RWPE2 (cell line): ENCODE data around the gene ATP5PB.

Source experiments
- ATAC-seq: fragments of 200-7000 bp; cut with Tn5 transposase; 3 replicates; pipeline ENCODE4 v1.9.1; 2021; ENCODE audit warnings: low read depth
- DNase-seq: peaks from one replicate; pipeline ENCODE4 v3.0.0-alpha.2; 2020; ENCODE audit warnings: low spot score
- H3K27ac ChIP-seq: fragments of 450-650 bp; 2 replicates; pipeline ENCODE4 v1.5.1; 2017; ENCODE audit warnings: mild to moderate bottlenecking; ENCODE audit not compliant: poor library complexity, severe bottlenecking
- H3K27me3 ChIP-seq: fragments of 250-450 bp; sonication (Bioruptor Pico); 2 replicates; pipeline ENCODE4 v1.5.1; 2021; ENCODE audit warnings: mild to moderate bottlenecking, moderate library complexity; ENCODE audit not compliant: insufficient read depth, poor library complexity, severe bottlenecking
- H3K36me3 ChIP-seq: fragments of 250-450 bp; sonication (Bioruptor Pico); 2 replicates; pipeline ENCODE4 v1.5.1; 2020; ENCODE audit warnings: low read depth, mild to moderate bottlenecking, moderate library complexity
- H3K4me1 ChIP-seq: fragments of 250-450 bp; sonication (Bioruptor Pico); 2 replicates; pipeline ENCODE4 v1.5.1; 2021; ENCODE audit warnings: mild to moderate bottlenecking, moderate library complexity; ENCODE audit not compliant: insufficient read depth, poor library complexity, severe bottlenecking
- H3K4me3 ChIP-seq: fragments of 250-450 bp; sonication (Bioruptor Pico); 2 replicates; pipeline ENCODE4 v1.5.1; 2021; ENCODE audit warnings: mild to moderate bottlenecking, moderate library complexity; ENCODE audit not compliant: severe bottlenecking
- H3K9me3 ChIP-seq: fragments of 250-450 bp; sonication (Bioruptor Pico); 2 replicates; pipeline ENCODE4 v1.5.1; 2021; ENCODE audit warnings: mild to moderate bottlenecking, moderate library complexity; ENCODE audit not compliant: severe bottlenecking
- TF ChIP-seq, protein P1 (sequence below): fragments of 450-650 bp; IDR thresholded peaks from one replicate; pipeline ENCODE4 v1.5.1; 2017; ENCODE audit warnings: mild to moderate bottlenecking, moderate library complexity; ENCODE audit not compliant: poor library complexity, severe bottlenecking

The ATP5PB gene

DNA sequence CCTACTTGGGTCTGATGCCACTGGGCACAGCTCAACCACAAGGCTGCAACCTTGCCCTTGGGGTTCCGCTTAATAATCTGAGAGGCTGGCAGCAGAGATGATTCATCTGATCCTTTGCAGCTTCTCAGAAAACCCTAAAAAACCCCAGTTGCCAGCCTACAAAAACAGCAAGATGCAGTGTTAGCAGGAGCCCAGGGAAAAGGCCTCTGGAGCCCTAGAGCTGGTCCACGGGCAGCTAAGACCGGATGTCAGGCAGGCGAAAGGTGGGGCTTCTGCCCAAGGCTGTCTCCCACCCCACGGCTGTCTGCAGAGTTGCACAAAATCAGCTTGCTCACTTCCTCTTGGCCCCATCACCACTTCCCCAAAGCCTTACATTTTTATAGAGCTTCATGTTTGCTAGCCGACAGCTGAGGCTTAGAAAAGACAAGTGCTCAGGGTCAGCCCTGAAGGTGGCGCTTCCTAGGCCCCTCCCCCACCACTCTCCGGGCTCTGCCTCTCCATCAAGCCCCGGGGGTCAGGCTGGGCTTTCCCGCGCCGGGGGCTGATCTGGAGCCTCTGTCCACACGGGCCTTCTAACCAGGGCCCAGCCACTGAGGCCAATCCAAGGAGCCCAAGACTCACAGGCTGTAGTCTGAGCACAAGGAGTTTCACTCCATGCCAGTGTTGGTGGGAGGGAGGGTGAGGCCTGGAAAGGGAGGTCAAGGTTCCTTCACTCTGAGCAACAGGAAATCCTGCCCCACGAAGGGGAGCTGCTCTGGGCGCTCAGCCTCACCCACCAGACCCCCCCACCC is 58.3 kb downstream of the ATP5PB start:
- no peak overlapping the region for H3K4me3 ChIP-seq
- H3K27ac ChIP-seq, result peak overlapping the region; percentile 89
- TF ChIP-seq, protein P1, sequence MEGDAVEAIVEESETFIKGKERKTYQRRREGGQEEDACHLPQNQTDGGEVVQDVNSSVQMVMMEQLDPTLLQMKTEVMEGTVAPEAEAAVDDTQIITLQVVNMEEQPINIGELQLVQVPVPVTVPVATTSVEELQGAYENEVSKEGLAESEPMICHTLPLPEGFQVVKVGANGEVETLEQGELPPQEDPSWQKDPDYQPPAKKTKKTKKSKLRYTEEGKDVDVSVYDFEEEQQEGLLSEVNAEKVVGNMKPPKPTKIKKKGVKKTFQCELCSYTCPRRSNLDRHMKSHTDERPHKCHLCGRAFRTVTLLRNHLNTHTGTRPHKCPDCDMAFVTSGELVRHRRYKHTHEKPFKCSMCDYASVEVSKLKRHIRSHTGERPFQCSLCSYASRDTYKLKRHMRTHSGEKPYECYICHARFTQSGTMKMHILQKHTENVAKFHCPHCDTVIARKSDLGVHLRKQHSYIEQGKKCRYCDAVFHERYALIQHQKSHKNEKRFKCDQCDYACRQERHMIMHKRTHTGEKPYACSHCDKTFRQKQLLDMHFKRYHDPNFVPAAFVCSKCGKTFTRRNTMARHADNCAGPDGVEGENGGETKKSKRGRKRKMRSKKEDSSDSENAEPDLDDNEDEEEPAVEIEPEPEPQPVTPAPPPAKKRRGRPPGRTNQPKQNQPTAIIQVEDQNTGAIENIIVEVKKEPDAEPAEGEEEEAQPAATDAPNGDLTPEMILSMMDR, result no peak
- H3K36me3 ChIP-seq, result no peaks in the 10 kb centered on the region
- ATAC-seq (peak; percentile 74), DNase-seq (no peak)
- H3K27me3 ChIP-seq, result no peaks in the 10 kb centered on the region
- H3K4me1 ChIP-seq, result peaks cover 10% of the 10 kb centered on the region
- H3K9me3 ChIP-seq, result no peaks in the 10 kb centered on the region

DNA sequence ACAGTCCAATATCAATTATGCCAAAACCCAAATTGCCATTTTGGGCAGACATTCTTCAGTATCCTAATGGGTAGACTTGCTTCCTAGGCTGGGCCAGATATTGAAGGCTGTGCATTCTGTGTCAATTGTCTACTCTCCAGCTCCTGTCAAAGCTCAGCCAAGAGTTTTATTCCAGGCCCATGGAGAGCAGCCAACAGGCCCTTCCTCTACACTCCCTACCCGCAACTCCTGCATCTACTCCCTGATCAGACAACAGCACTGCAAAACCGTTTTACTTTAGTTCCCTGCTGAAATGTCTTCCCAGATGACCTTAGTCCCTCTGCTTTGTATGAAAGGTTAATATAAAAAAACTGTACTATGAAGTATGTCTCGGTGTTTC is 60.7 kb downstream of the ATP5PB start:
- no peaks in the 10 kb centered on the region for H3K36me3 ChIP-seq
- DNase-seq, result no peak
- no peak for ATAC-seq
- H3K4me3 ChIP-seq, result no peak overlapping the region
- H3K27me3 ChIP-seq, result no peaks in the 10 kb centered on the region
- TF ChIP-seq, protein P1, result no peak
- peaks cover 10% of the 10 kb centered on the region for H3K4me1 ChIP-seq
- no peak overlapping the region for H3K27ac ChIP-seq
- no peaks in the 10 kb centered on the region for H3K9me3 ChIP-seq

DNA sequence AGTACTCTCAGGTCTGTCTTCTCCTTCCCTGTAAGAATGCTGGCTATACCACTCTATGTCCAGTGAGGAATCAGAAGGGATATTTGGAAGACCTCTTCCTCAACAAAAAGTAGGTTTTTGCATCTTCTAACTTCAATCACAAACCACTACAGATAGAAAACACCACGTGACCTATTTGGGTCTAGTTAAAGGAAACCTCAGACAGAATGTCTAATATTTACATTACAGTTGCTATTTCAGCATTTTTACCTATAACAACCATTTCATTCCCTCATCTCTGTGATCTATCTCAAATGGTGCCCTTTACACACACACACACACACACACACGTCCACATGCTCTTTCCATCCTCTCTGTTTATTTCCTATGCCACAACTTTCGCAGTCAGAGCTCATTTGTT is 62.1 kb downstream of the ATP5PB start:
- Histone ChIP-seq H3K9me3 (no peaks in the 10 kb centered on the region), H3K27ac (no peak overlapping the region), H3K36me3 (no peaks in the 10 kb centered on the region), H3K27me3 (no peaks in the 10 kb centered on the region), H3K4me3 (no peak overlapping the region), H3K4me1 (peaks cover 10% of the 10 kb centered on the region)
- TF ChIP-seq, protein P1, result no peak
- ATAC-seq, result no peak
- no peak for DNase-seq
